H1 (cell line): ENCODE measurements around the gene CNDP1. TPM values are rescaled to one million over a fixed set of nuclear protein-coding genes. Genes with fewer than 3 reads are reported as not detected.

Source experiments
- CTCF ChIA-PET: fragments of 300-600 bp; sonication (Branson Sonifier 250); formaldehyde crosslinking; loops from one replicate; lab custom pipeline; 2021; ENCODE audit not compliant: partially characterized antibody; lab: Charles Lee
- POLR2A ChIA-PET: fragments of 300-600 bp; sonication (Branson Sonifier 250); formaldehyde crosslinking; loops from one replicate; lab custom pipeline; 2021; ENCODE audit warnings: inconsistent platforms; ENCODE audit not compliant: partially characterized antibody; lab: Charles Lee
- DNase-seq, 2 experiments: peaks; one replicate each; pipeline versions ENCODE4 v3.0.0 to v3.0.0-alpha.2; 2010 to 2022; ENCODE audit warnings: low spot score in 2 of 2, low read depth in 1 of 2, mixed read lengths in 1 of 2
- FAIRE-seq: peaks from 2 replicates; lab custom pipeline; 2011; peaks lifted over from hg19 to GRCh38; lab: Jason Lieb, UNC
- H2AFZ ChIP-seq: 2 replicates; pipeline ENCODE4 v1.8.1; 2012; ENCODE audit warnings: low read length, inconsistent platforms
- H2AK5ac ChIP-seq: 2 replicates; pipeline ENCODE4 v1.6.1; 2013; ENCODE audit warnings: low read depth, low read length
- H2BK120ac ChIP-seq: replicated peaks from 2 replicates; pipeline ENCODE3; 2013; ENCODE audit warnings: low read depth, low read length, inconsistent platforms
- H2BK12ac ChIP-seq: 2 replicates; pipeline ENCODE4 v1.6.1; 2013; ENCODE audit warnings: low read depth, low read length
- H2BK15ac ChIP-seq: 2 replicates; pipeline ENCODE4 v1.6.1; 2013; ENCODE audit warnings: low read length
- H2BK20ac ChIP-seq: 2 replicates; pipeline ENCODE4 v1.6.1; 2013; ENCODE audit warnings: low read length
- H2BK5ac ChIP-seq: 2 replicates; pipeline ENCODE4 v1.6.1; 2013; ENCODE audit warnings: low read depth, low read length
- H3K14ac ChIP-seq: 2 replicates; pipeline ENCODE4 v1.6.1; 2013; ENCODE audit warnings: inconsistent platforms; ENCODE audit not compliant: insufficient read length
- H3K18ac ChIP-seq: 2 replicates; pipeline ENCODE4 v1.6.1; 2013; ENCODE audit warnings: low read length; ENCODE audit errors: extremely low read depth
- H3K23ac ChIP-seq: 2 replicates; pipeline ENCODE4 v1.6.1; 2013; ENCODE audit warnings: inconsistent platforms; ENCODE audit not compliant: insufficient read length
- H3K23me2 ChIP-seq: 2 replicates; pipeline ENCODE4 v1.6.1; 2013; ENCODE audit warnings: low read depth, low read length
- H3K27ac ChIP-seq: 2 replicates; pipeline ENCODE4 v1.6.1; 2011; ENCODE audit warnings: low read depth, low read length, inconsistent platforms
- H3K27me3 ChIP-seq, 4 experiments: replicated peaks in 1 of 4; 1 replicate in 1 of 4; 2 replicates in 3 of 4; pipeline versions ENCODE4 v1.6.1 to v1.8.1; 2011 to 2013; ENCODE audit warnings: low read length in 3 of 4, mild to moderate bottlenecking in 3 of 4, inconsistent platforms in 2 of 4, mixed read lengths in 2 of 4, moderate library complexity in 1 of 4; ENCODE audit not compliant: control insufficient read depth in 3 of 4, insufficient read depth in 3 of 4; ENCODE audit errors: extremely low read depth in 1 of 4
- H3K36me3 ChIP-seq, 4 experiments: 2 replicates each; pipeline versions ENCODE4 v1.6.1 to v1.8.1; 2011 to 2013; ENCODE audit warnings: mild to moderate bottlenecking in 4 of 4, low read length in 3 of 4, moderate library complexity in 2 of 4, control low read depth in 1 of 4, inconsistent platforms in 1 of 4; ENCODE audit not compliant: insufficient read depth in 4 of 4, control insufficient read depth in 2 of 4
- H3K4ac ChIP-seq: replicated peaks from 2 replicates; pipeline ENCODE3; 2013; ENCODE audit warnings: low read length, low read depth, mixed read lengths, inconsistent platforms; ENCODE audit not compliant: insufficient read length
- H3K4me1 ChIP-seq, 4 experiments: replicated peaks in 1 of 4; 1 replicate in 1 of 4; 2 replicates in 3 of 4; pipeline versions ENCODE4 v1.6.1 to v1.8.1; 2011 to 2013; ENCODE audit warnings: low read length in 3 of 4, inconsistent platforms in 2 of 4, mixed read lengths in 1 of 4; ENCODE audit not compliant: insufficient read depth in 4 of 4, control insufficient read depth in 3 of 4
- H3K4me2 ChIP-seq, 2 experiments: 2 replicates each; pipeline versions ENCODE4 v1.6.1 to v1.8.1; 2011 to 2013; ENCODE audit warnings: low read depth in 2 of 2, low read length in 2 of 2, control low read depth in 1 of 2, inconsistent platforms in 1 of 2, mild to moderate bottlenecking in 1 of 2; ENCODE audit not compliant: insufficient read depth in 1 of 2
- H3K4me3 ChIP-seq, 4 experiments: fragments of 200-600, 300-600 bp in 1 of 4; sonication (generic), shearing (Covaris generic), sonication (Bioruptor Twin) in 1 of 4; 2 replicates each; pipeline versions ENCODE4 v1.5.1 to v1.8.1; 2011 to 2016; ENCODE audit warnings: low read length in 4 of 4, low read depth in 3 of 4, control low read depth in 2 of 4, inconsistent platforms in 2 of 4, mild to moderate bottlenecking in 2 of 4, mixed read lengths in 1 of 4, moderate library complexity in 1 of 4; ENCODE audit not compliant: insufficient read depth in 2 of 4; ENCODE audit errors: extremely low read depth in 1 of 4
- H3K56ac ChIP-seq: replicated peaks from 2 replicates; pipeline ENCODE3; 2013; ENCODE audit warnings: low read depth, mild to moderate bottlenecking, mixed read lengths, low read length, inconsistent platforms; ENCODE audit not compliant: insufficient read length
- H3K79me1 ChIP-seq: 2 replicates; pipeline ENCODE4 v1.6.1; 2013; ENCODE audit warnings: low read depth, low read length, control low read depth
- H3K79me2 ChIP-seq, 2 experiments: 2 replicates each; pipeline versions ENCODE4 v1.6.1 to v1.8.1; 2012 to 2013; ENCODE audit warnings: low read length in 2 of 2, mild to moderate bottlenecking in 2 of 2, inconsistent platforms in 1 of 2; ENCODE audit not compliant: insufficient read depth in 2 of 2, control insufficient read depth in 1 of 2
- H3K9ac ChIP-seq, 4 experiments: replicated peaks in 1 of 4; 1 replicate in 1 of 4; 2 replicates in 3 of 4; pipeline versions ENCODE4 v1.6.1 to v1.8.1; 2011 to 2013; ENCODE audit warnings: low read depth in 3 of 4, low read length in 3 of 4, control low read depth in 2 of 4, mild to moderate bottlenecking in 2 of 4, moderate library complexity in 2 of 4, inconsistent platforms in 1 of 4; ENCODE audit errors: extremely low read depth in 1 of 4
- H3K9me3 ChIP-seq, 2 experiments: 2 replicates each; pipeline versions ENCODE4 v1.6.1 to v1.8.1; 2012 to 2013; ENCODE audit warnings: mild to moderate bottlenecking in 2 of 2, moderate library complexity in 2 of 2, control low read depth in 1 of 2, inconsistent platforms in 1 of 2, low read depth in 1 of 2, low read length in 1 of 2, mixed read lengths in 1 of 2; ENCODE audit not compliant: insufficient read depth in 2 of 2
- H4K20me1 ChIP-seq, 2 experiments: replicated peaks in 1 of 2; 2 replicates each; pipeline versions ENCODE3 to v1.8.1; 2011 to 2013; ENCODE audit warnings: inconsistent platforms in 2 of 2, low read length in 2 of 2, mild to moderate bottlenecking in 1 of 2; ENCODE audit not compliant: insufficient read depth in 2 of 2, control insufficient read depth in 1 of 2
- H4K5ac ChIP-seq: 2 replicates; pipeline ENCODE4 v1.6.1; 2013; ENCODE audit warnings: low read length, low read depth, mixed read lengths, inconsistent platforms; ENCODE audit not compliant: insufficient read length
- H4K8ac ChIP-seq: 2 replicates; pipeline ENCODE4 v1.8.0; 2013; ENCODE audit warnings: mild to moderate bottlenecking, moderate library complexity, low read length, inconsistent platforms; ENCODE audit not compliant: insufficient read depth; ENCODE audit errors: extremely low read depth
- H4K91ac ChIP-seq: replicated peaks from 2 replicates; pipeline ENCODE3; 2013; ENCODE audit warnings: low read length, mixed read lengths, inconsistent platforms; ENCODE audit not compliant: insufficient read length
- BRCA1 ChIP-seq: IDR thresholded peaks from 2 replicates; pipeline ENCODE4 v1.6.1; 2012; ENCODE audit warnings: low read depth, low read length, improper control_type of control experiment
- HDAC6 ChIP-seq: IDR thresholded peaks from one replicate; pipeline ENCODE4 v1.7.1; 2012; ENCODE audit warnings: low read depth, mild to moderate bottlenecking, inconsistent platforms, low read length, moderate library complexity
- WGBS, 2 experiments: shearing (Covaris generic) in 1 of 2; methylation state at CpG; one replicate each; pipeline versions ENCODE4 v1.1.6 to v1.1.7; 2013 to 2015; ENCODE audit warnings: low lambda C conversion rate in 2 of 2, mixed read lengths in 2 of 2, inconsistent platforms in 1 of 2, low coverage in 1 of 2, missing lambda C conversion rate in 1 of 2; ENCODE audit not compliant: insufficient replicate concordance in 2 of 2, insufficient coverage in 1 of 2, insufficient read length in 1 of 2; ENCODE audit errors: extremely low coverage in 1 of 2, missing lambda C conversion rate in 1 of 2; 5-methylcytosine and 5-hydroxymethylcytosine counted together
- polyA plus RNA-seq, 7 experiments: library from polyadenylated mRNA; depleted of rRNA in 3 of 7; stranded (reverse) in 5 of 7; unstranded in 2 of 7; fragments of >200 nt in 5 of 7; fragments of 200-250 nt in 2 of 7; gene quantifications; 1 replicate in 5 of 7; 2 replicates in 1 of 7; 4 replicates in 1 of 7; pipeline versions ENCODE4 v1.2.1 to v1.2.3, GENCODE V29; 2011 to 2013; ENCODE audit warnings: missing spikeins in 2 of 7, mixed read lengths in 2 of 7
- total RNA-seq: library from RNA; stranded (reverse); fragmentation: NEBNext Ultra II Directional; extraction: Animal tissue kit (Norgen Biotek cat#: 25700); gene quantifications from 2 replicates; pipeline ENCODE4 v1.2.1, GENCODE V29; 2021

Gene CNDP1
- total and polyA plus RNA-seq, 2 of the 8 experiments (the other 6 are each of a cell fraction or from before 2014, with no cell fraction given) = 0.09 TPM; not detected in 1

- Histone ChIP-seq H3K23me2 (no peaks in the 10 kb centered on the region), H2BK12ac (no peak overlapping the region), H4K91ac (no peak overlapping the region), H3K36me3 (no peaks in the 10 kb centered on the region), H2AK5ac (no peak overlapping the region), H3K27me3 (no peaks in the 10 kb centered on the region), H3K4me2 (no peak overlapping the region), H3K23ac (no peak overlapping the region), H2BK15ac (no peak overlapping the region), H2BK5ac (no peak overlapping the region), H2AFZ (no peak overlapping the region), H2BK20ac (no peak overlapping the region), H3K9me3 (no peaks in the 10 kb centered on the region), H3K79me1 (no peaks in the 10 kb centered on the region), H3K14ac (no peak overlapping the region), H3K56ac (no peak overlapping the region), H4K8ac (no peak overlapping the region), H4K20me1 (no peaks in the 10 kb centered on the region), H4K5ac (no peak overlapping the region), H3K79me2 (peaks cover 0 to 2% of the 10 kb centered on the region in 2 experiments; a peak in 1 of 4 replicates), H3K27ac (no peak overlapping the region), H3K9ac (no peak overlapping the region), H3K4me1 (no peaks in the 10 kb centered on the region), H2BK120ac (no peak overlapping the region), H3K4me3 (no peak overlapping the region), H3K18ac (no peak overlapping the region), H3K4ac (no peak overlapping the region)
- ChIA-PET POLR2A (no interaction called here), CTCF (interaction anchor here (1.3 to 1.4 kb wide), 2 partner anchors 10 to 34 kb away, joined by 3 read pairs; no protein-coding TSS in a partner anchor)
- no peak for DNase-seq
- FAIRE-seq = no peak
- WGBS, 2 experiments = 93% methylated on average over 4 of the region's 4 CpGs; no CpG with 5 or more reads in 1 of the 2 experiments
- no peak for TF ChIP-seq HDAC6
- no peak for TF ChIP-seq BRCA1
Measured at GRCh38 chr18:74632856-74633255, 98.6 kb downstream of the CNDP1 start.
